Raji (cell line): Measurements from ENCODE around the gene MAPKAPK3.

ENCODE experiments used
- POLR2A ChIP-seq: IDR thresholded peaks from 2 replicates; pipeline ENCODE4 v1.6.1; 2011; ENCODE audit warnings: low read depth, low read length, control low read depth; ENCODE audit not compliant: insufficient read depth

The MAPKAPK3 gene

DNA sequence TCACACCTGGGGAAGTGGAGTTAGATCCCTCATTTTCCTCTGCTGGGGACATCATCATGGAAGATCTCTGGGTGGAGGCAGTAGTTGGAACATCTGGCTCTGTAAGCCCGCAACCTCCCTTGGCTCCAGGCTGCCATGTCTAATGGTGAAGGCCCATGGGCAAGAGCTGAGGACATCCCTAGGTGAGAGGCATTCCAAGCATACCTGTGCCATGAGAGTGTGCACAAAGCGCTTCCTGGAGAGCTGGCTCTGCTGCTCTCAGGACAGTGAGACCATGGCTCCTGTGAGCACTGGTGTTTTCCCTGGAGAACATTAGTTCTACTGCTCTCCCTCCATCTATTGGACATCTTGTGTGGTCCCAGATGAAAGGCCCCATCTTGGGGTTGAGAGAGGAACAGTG, 7.7 kb downstream of the MAPKAPK3 start:
- no peak for TF ChIP-seq POLR2A

DNA sequence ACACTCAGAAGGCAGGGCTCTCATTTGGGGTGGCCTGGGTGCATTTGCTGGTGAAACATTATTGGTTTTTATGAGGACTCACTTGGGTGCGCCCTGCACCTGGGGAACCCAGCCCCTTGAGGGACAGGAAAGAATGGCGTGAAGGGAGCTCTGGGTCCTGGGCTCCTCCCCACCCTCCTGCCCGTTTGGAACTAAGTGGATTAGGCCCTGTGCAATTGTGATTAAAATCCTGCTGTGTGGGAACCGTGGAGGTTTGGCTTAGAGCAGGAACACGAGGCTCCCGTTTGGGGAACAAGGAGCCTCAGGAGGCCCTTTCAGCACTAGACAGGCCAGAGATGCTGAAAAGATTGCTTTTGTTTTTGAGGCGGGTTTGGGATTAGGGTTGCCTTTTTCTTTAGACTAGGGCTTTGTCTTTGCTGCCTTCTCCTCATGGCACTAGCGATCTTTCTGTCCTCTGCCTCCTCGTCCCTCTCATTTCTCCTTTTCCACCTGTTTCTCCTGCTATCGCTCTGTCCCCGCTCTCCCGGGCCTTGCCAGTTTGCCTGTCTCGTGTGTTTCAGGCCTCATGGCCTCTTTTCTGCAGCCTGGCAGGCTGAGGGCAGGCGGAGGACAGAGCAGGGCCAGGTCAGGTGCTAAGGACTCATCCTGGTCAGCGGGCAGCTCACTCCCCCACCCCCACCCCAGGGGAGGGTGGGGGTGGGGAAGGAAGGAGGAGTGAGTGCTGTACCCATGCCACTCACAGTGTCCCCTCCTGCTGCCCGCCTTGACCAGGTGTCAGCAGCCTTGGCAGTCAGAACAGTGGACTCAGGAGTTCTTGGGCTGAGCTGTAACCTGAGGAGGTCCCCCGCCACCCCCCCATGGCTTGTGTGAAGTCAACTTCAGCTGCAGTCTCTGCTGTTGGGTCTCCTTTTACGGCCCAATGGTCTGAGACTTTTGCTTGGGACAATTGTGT, 8.6 kb downstream of the MAPKAPK3 start:
- no peak for TF ChIP-seq POLR2A

DNA sequence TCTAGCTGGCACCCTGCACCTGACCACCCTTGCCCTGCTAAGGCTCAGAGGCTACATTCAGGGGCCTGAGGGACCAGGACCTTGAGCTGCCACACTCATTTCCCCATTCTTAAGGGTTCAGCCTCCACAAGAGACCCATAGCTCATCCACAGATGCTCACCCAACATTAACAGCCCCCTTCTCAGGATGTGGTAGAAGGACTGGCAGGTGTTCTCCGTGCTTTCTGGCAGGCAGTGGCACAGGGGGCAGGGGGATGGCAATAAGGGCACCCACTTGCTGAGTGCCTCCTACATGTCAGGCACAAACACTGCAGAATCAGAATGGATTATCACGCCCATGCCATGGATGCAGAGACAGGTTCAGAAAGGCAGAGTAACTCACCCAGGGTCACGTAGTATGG, 9.4 kb downstream of the MAPKAPK3 start:
- no peak for TF ChIP-seq POLR2A

- no peak for TF ChIP-seq POLR2A
Measured at GRCh38 chr3:50627407-50628051, 10.6 kb downstream of the MAPKAPK3 start.

GRCh38 chr3:50628601-50629000, 11.7 kb downstream of the MAPKAPK3 start:
- TF ChIP-seq POLR2A = no peak

DNA sequence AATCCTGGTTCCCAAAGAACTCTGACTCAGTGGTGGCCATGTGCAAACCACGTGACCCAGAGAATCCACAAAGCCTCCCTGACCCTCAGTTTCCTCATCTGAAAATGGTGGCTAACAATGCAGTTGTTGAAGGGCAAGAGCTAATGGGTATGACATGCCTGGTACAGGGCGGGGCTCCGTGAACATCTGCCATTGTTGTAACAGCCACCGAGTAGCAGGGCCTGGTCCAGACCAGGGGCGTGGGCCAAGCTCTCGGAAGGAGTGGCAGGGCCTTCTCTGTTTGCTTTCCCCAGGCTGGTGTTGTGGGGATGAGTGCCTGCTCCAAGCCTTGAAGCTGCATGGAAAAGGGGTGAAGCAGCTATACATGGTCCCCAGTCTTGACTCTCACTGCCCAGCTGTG, 13.4 kb downstream of the MAPKAPK3 start:
- TF ChIP-seq POLR2A = no peak

GRCh38 chr3:50630877-50631276, 13.9 kb downstream of the MAPKAPK3 start:
- TF ChIP-seq POLR2A = no peak

GRCh38 chr3:50632450-50632849, 15.5 kb downstream of the MAPKAPK3 start:
- TF ChIP-seq POLR2A = no peak

GRCh38 chr3:50633230-50633790, 16.4 kb downstream of the MAPKAPK3 start:
- no peak for TF ChIP-seq POLR2A

DNA sequence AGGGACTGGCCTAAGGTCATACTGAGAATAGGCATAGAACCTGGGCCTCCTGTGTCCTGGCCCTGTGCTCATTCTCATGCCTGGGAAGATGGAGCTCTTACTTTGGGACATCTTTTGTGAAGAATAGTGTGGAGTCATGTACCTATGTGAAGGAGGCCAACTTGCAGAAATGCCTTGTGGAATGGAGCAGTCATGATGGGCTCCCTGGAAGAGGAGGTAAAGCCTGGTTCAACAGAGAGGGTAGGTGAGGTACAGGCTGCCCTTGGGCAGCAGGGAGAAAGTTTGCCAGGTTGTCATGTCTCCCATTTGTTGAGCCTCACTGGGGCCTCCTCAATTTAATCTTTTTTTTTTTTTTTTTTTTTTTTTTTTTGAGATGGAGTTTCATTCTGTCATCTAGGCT, 18.1 kb downstream of the MAPKAPK3 start:
- no peak for TF ChIP-seq POLR2A

- TF ChIP-seq POLR2A = no peak
Measured at GRCh38 chr3:50637011-50637410, 20.1 kb downstream of the MAPKAPK3 start.

DNA sequence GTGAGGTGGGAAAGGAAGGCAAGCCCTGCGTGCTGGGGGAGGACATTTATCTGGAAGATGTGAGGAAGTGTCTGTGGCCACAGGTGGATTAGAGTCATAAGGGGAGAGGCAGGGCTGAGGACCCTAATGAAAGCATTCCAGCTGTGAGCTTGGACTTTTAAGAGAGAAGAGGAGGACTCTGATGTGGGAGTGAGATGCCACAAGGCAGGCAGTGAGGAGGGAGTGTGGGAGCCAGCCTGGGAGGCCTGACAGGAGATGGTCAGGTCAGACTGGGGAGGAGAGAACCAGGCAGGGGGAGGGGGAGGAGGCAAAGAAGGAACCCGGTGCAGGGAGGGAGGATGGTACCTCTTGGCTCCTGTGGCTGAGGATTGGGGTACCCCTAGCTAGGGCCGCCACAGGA, 21.0 kb downstream of the MAPKAPK3 start:
- no peak for TF ChIP-seq POLR2A

DNA sequence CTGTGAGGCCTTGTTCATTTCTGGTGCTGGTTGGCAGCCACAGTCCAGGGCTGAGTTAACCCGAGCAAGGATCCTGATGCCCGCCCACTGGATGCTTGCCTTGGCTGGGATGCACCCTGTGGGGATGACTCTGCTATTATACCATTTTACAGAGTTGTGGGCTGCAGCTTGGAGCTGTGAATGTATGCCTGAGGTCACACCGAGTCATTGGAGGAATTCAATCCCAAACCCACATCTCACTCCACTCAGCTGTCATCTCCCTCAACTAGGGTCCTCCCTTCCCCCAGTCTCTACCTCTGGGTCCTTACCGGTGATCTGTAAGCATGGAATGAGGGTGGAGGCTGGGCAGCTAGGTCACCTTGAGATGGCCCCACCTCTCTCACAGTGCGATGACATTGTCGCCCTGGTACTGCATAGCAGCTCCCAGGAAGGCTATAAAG, 22.1 kb downstream of the MAPKAPK3 start:
- TF ChIP-seq POLR2A = no peak

- no peak for TF ChIP-seq POLR2A
Measured at GRCh38 chr3:50642382-50642781, 25.4 kb downstream of the MAPKAPK3 start.

- TF ChIP-seq POLR2A = no peak
Measured at GRCh38 chr3:50644561-50644960, 27.6 kb downstream of the MAPKAPK3 start.

- TF ChIP-seq POLR2A = no peak
Measured at GRCh38 chr3:50645378-50645777, 28.4 kb downstream of the MAPKAPK3 start.

- TF ChIP-seq POLR2A = no peak
Measured at GRCh38 chr3:50648313-50648712, 31.4 kb downstream of the MAPKAPK3 start.

GRCh38 chr3:50648944-50649343, 32.0 kb downstream of the MAPKAPK3 start:
- TF ChIP-seq POLR2A = no peak
